HL-60/S4 treated with retinoic acid at 250 ng/mL for 4 days and 3 days (cell line): ENCODE data around the gene HMGCL.

ENCODE experiments used
- in situ Hi-C: fragments of 300-500 bp; cut with MboI; formaldehyde crosslinking; loops from 2 replicates; pipeline ENCODE4 v1.7.0; 2022; ENCODE audit warnings: low sequenced_read_pairs

HMGCL gene

GRCh38 chr1:23779826-23780371 is 45.3 kb downstream of the HMGCL start:
- in situ Hi-C loops: no loop called here

GRCh38 chr1:23777979-23778814 is 47.0 kb downstream of the HMGCL start, which contains the start of gene PITHD1:
Gene PITHD1, plus strand, starts transcription at chr1:23778418. Its CDS starts 98 bp downstream, at chr1:23778516.
- in situ Hi-C loops: no loop called here

GRCh38 chr1:23776217-23776616 is 49.0 kb downstream of the HMGCL start:
- in situ Hi-C loops: no loop called here

- in situ Hi-C loops: no loop called here
These were observed 50.9 kb downstream of the HMGCL start for GRCh38 chr1:23774174-23774880.

- in situ Hi-C loops: no loop called here
These were observed 52.4 kb downstream of the HMGCL start for GRCh38 chr1:23772854-23773242.

GRCh38 chr1:23772049-23772853 is 53.0 kb downstream of the HMGCL start:
- in situ Hi-C loops: no loop called here

- in situ Hi-C loops: no loop called here
These were observed 56.5 kb downstream of the HMGCL start for GRCh38 chr1:23768733-23769132.

GRCh38 chr1:23763041-23763577 is 62.1 kb downstream of the HMGCL start:
- in situ Hi-C loops: no loop called here

GRCh38 chr1:23759277-23759676 is 66.0 kb downstream of the HMGCL start:
- in situ Hi-C loops: no loop called here

- in situ Hi-C loops: no loop called here
These were observed 67.4 kb downstream of the HMGCL start for GRCh38 chr1:23757812-23758211.

- in situ Hi-C loops: no loop called here
These were observed 68.6 kb downstream of the HMGCL start for GRCh38 chr1:23756676-23757075.

- in situ Hi-C loops: no loop called here
These were observed 72.3 kb downstream of the HMGCL start for GRCh38 chr1:23752909-23753308.
